ENCODE results near the gene AIFM3.
"Not testable (repeated sequence)": the region's sequence is repeated elsewhere in the genome, so short reads cannot be mapped to it uniquely, and the experiment has no call there.

GRCh38 chr22:20939457-20940185 lies 27.4 kb upstream of the AIFM3 start:
- TF ChIP-seq CTCF (IDR thresholded peaks at IDR 0.05 in 8 of 11, conservative IDR thresholded peaks at IDR 0.05 in 3 of 11); POLR2AphosphoS5 (IDR thresholded peaks at IDR 0.05); POLR2A (IDR thresholded peaks at IDR 0.05): not testable (repeated sequence)

Data from spleen (tissue), 7 donors.